GM23248 (cell line): ENCODE data around the gene CD101. TPM values are rescaled to one million over a fixed set of nuclear protein-coding genes. Genes with fewer than 3 reads are reported as not detected.

Experiments
- DNase-seq: peaks from one replicate; pipeline ENCODE4 v3.0.0-alpha.2; 2015
- H2AFZ ChIP-seq: fragments of 200-600 bp; sonication (generic); 2 replicates; pipeline ENCODE4 v1.6.1; 2016; ENCODE audit warnings: antibody characterized with exemption
- H3F3A ChIP-seq: fragments of 200-600 bp; sonication (generic); 2 replicates; pipeline ENCODE4 v1.6.1; 2016; ENCODE audit warnings: mild to moderate bottlenecking, antibody characterized with exemption, mixed run types; ENCODE audit not compliant: insufficient read depth
- H3K27ac ChIP-seq: fragments of 200-600 bp; sonication (generic); 2 replicates; pipeline ENCODE4 v1.5.1; 2016; ENCODE audit warnings: mild to moderate bottlenecking
- H3K27me3 ChIP-seq: fragments of 200-600 bp; sonication (generic); replicated peaks from 2 replicates; pipeline ENCODE4 v1.6.1; 2016; ENCODE audit warnings: mild to moderate bottlenecking; ENCODE audit not compliant: insufficient read depth
- H3K36me3 ChIP-seq: fragments of 200-600 bp; sonication (generic); 2 replicates; pipeline ENCODE4 v1.6.1; 2016; ENCODE audit warnings: low read depth, mild to moderate bottlenecking
- H3K4me1 ChIP-seq: fragments of 200-600 bp; sonication (generic); 2 replicates; pipeline ENCODE4 v1.6.1; 2016; ENCODE audit warnings: mild to moderate bottlenecking; ENCODE audit not compliant: insufficient read depth
- H3K4me2 ChIP-seq: fragments of 200-600 bp; sonication (generic); one replicate; pipeline ENCODE4 v1.6.1; 2016; ENCODE audit warnings: mild to moderate bottlenecking; ENCODE audit not compliant: unreplicated experiment
- H3K4me3 ChIP-seq: fragments of 200-600 bp; sonication (generic); 2 replicates; pipeline ENCODE4 v1.5.1; 2016; ENCODE audit warnings: mild to moderate bottlenecking
- H3K79me2 ChIP-seq: fragments of 200-600 bp; sonication (generic); 2 replicates; pipeline ENCODE4 v1.6.1; 2016; ENCODE audit warnings: mild to moderate bottlenecking; ENCODE audit not compliant: insufficient read depth
- H3K9ac ChIP-seq: fragments of 200-600 bp; sonication (generic); 2 replicates; pipeline ENCODE4 v1.6.1; 2016; ENCODE audit warnings: mild to moderate bottlenecking
- H3K9me2 ChIP-seq: fragments of 200-600 bp; sonication (generic); 2 replicates; pipeline ENCODE4 v1.6.1; 2016; ENCODE audit warnings: mixed run types, mild to moderate bottlenecking, moderate library complexity; ENCODE audit not compliant: insufficient read depth
- H3K9me3 ChIP-seq: fragments of 200-600 bp; sonication (generic); one replicate; pipeline ENCODE4 v1.6.1; 2017; ENCODE audit warnings: low read depth
- H4K20me1 ChIP-seq: fragments of 200-600 bp; sonication (generic); 2 replicates; pipeline ENCODE4 v1.6.0; 2016; ENCODE audit not compliant: insufficient read depth
- EZH2 ChIP-seq: fragments of 200-600 bp; sonication (generic); IDR thresholded peaks from 2 replicates; pipeline ENCODE4 v1.6.1; 2018; ENCODE audit warnings: antibody characterized with exemption, mild to moderate bottlenecking; ENCODE audit not compliant: insufficient read depth, poor library complexity, severe bottlenecking
- EZH2phosphoT487 ChIP-seq: fragments of 200-600 bp; sonication (generic); IDR thresholded peaks from 2 replicates; pipeline ENCODE4 v1.6.1; 2018; ENCODE audit warnings: antibody characterized with exemption, moderate library complexity, mild to moderate bottlenecking, low read depth; ENCODE audit not compliant: insufficient read depth
- WGBS, 2 experiments: methylation state at CpG; one replicate each; pipeline ENCODE4 v1.1.6; 2015 to 2017; ENCODE audit warnings: low lambda C conversion rate in 2 of 2, low coverage in 1 of 2; ENCODE audit errors: missing lambda C conversion rate in 2 of 2; 5-methylcytosine and 5-hydroxymethylcytosine counted together
- in situ Hi-C: fragments of 300-500 bp; cut with MboI; formaldehyde crosslinking; loops from 2 replicates; pipeline ENCODE4 v1.15.0; 2020
- polyA plus RNA-seq: library from polyadenylated mRNA; unstranded; fragments of >200 nt; fragmentation: Nextera tagmentation; extraction: Ambion mirVana; gene quantifications from 2 replicates; pipeline ENCODE4 v1.2.1, GENCODE V29; 2016
- total RNA-seq: library from RNA; depleted of rRNA; stranded (reverse); fragments of >200 nt; shearing (Covaris generic); gene quantifications from 2 replicates; pipeline ENCODE4 v1.2.3, GENCODE V29; 2014

The CD101 gene
- total and polyA plus RNA-seq, 2 experiments from 2014 or later, result not detected

DNA sequence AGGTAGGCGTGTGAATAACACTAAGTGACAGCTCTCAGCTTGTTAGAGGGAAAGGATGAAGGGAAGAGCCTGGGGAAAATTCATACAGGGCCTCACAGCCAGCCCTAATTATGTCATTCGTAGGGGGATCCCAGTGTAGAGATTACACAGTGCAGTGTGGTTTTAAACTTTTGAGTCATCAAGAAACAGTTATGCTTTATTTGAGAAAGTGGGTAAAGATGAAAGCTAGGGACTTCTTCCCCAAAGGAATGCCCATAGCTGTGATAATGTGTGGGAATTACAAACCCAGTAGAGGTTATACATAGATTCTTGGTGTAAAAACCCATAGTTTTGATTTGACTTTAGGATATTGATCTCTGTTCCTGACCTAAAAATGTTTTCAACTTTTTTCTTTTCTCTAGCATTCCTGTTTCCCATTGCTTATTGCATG, 60.4 kb downstream of the CD101 start:
- Histone ChIP-seq H3K9me3 (no peaks in the 10 kb centered on the region), H3K4me3 (no peak overlapping the region), H3K9me2 (no peaks in the 10 kb centered on the region), H3F3A (0 out of 2 replicates have a peak, but pooled peaks cover 9% of the 10 kb centered on the region), H3K4me1 (peaks cover 8% of the 10 kb centered on the region; the same call in 1 of the 2 replicates), H3K27me3 (no peaks in the 10 kb centered on the region), H2AFZ (no peak overlapping the region), H3K36me3 (no peaks in the 10 kb centered on the region), H3K27ac (no peak overlapping the region), H3K9ac (no peak overlapping the region), H4K20me1 (no peaks in the 10 kb centered on the region), H3K79me2 (no peaks in the 10 kb centered on the region), H3K4me2 (peak overlapping the region; percentile 24)
- TF ChIP-seq EZH2, result no peak
- no peak for TF ChIP-seq EZH2phosphoT487
- WGBS, 2 experiments, result 56 to 58% methylated on average over 2 of the region's 2 CpGs
- in situ Hi-C loops, result loop anchor here (25.0 kb wide), 1 partner anchor 475 kb away; no protein-coding TSS in a partner anchor
- DNase-seq, result peak; percentile 76

GRCh38 chr1:117066367-117066766, 64.8 kb downstream of the CD101 start:
- H3K4me1 ChIP-seq, result peaks cover 8% of the 10 kb centered on the region; the same call in 1 of the 2 replicates
- H2AFZ ChIP-seq, result no peak overlapping the region
- in situ Hi-C loops, result loop anchor here (25.0 kb wide), 1 partner anchor 479 kb away; no protein-coding TSS in a partner anchor
- no peak for DNase-seq
- 0 out of 2 replicates have a peak, but pooled peaks cover 9% of the 10 kb centered on the region for H3F3A ChIP-seq
- H3K9me3 ChIP-seq, result no peaks in the 10 kb centered on the region
- H4K20me1 ChIP-seq, result no peaks in the 10 kb centered on the region
- TF ChIP-seq EZH2 (no peak), EZH2phosphoT487 (no peak)
- H3K9me2 ChIP-seq, result no peaks in the 10 kb centered on the region
- H3K4me2 ChIP-seq, result no peak overlapping the region
- H3K4me3 ChIP-seq, result no peak overlapping the region
- H3K27ac ChIP-seq, result no peak overlapping the region
- H3K27me3 ChIP-seq, result no peaks in the 10 kb centered on the region
- WGBS, 2 experiments, result 65 to 69% methylated on average over 6 of the region's 6 CpGs
- no peak overlapping the region for H3K9ac ChIP-seq
- no peaks in the 10 kb centered on the region for H3K36me3 ChIP-seq
- H3K79me2 ChIP-seq, result no peaks in the 10 kb centered on the region

- no peak overlapping the region for H3K4me3 ChIP-seq
- H3K79me2 ChIP-seq, result no peaks in the 10 kb centered on the region
- TF ChIP-seq EZH2 (no peak), EZH2phosphoT487 (no peak)
- WGBS, 2 experiments, result 55 to 56% methylated on average over 6 of the region's 6 CpGs
- in situ Hi-C loops, result loop anchor here (25.0 kb wide), 1 partner anchor 480 kb away; no protein-coding TSS in a partner anchor
- H3K4me1 ChIP-seq, result no peaks in the 10 kb centered on the region
- H3F3A ChIP-seq, result no peaks in the 10 kb centered on the region
- no peaks in the 10 kb centered on the region for H3K9me3 ChIP-seq
- no peak overlapping the region for H2AFZ ChIP-seq
- no peaks in the 10 kb centered on the region for H3K27me3 ChIP-seq
- no peaks in the 10 kb centered on the region for H4K20me1 ChIP-seq
- no peak overlapping the region for H3K4me2 ChIP-seq
- no peak overlapping the region for H3K9ac ChIP-seq
- no peak overlapping the region for H3K27ac ChIP-seq
- peak; percentile 80 for DNase-seq
- H3K9me2 ChIP-seq, result no peaks in the 10 kb centered on the region
- no peaks in the 10 kb centered on the region for H3K36me3 ChIP-seq
Measured at GRCh38 chr1:117067533-117068370, 66.2 kb downstream of the CD101 start.

GRCh38 chr1:117068580-117068979, 67.0 kb downstream of the CD101 start:
- Histone ChIP-seq H3K27ac (no peak overlapping the region), H4K20me1 (no peaks in the 10 kb centered on the region), H3K4me3 (no peak overlapping the region), H3F3A (no peaks in the 10 kb centered on the region), H3K27me3 (no peaks in the 10 kb centered on the region), H3K9me3 (no peaks in the 10 kb centered on the region), H3K36me3 (no peaks in the 10 kb centered on the region), H2AFZ (no peak overlapping the region), H3K79me2 (no peaks in the 10 kb centered on the region), H3K4me2 (no peak overlapping the region), H3K9me2 (no peaks in the 10 kb centered on the region), H3K9ac (no peak overlapping the region), H3K4me1 (no peaks in the 10 kb centered on the region)
- TF ChIP-seq EZH2phosphoT487 (no peak), EZH2 (no peak)
- in situ Hi-C loops, result loop anchor here (25.0 kb wide), 1 partner anchor 481 kb away; no protein-coding TSS in a partner anchor
- no peak for DNase-seq
- 92 to 97% methylated on average over 5 of the region's 5 CpGs for WGBS, 2 experiments
